RWPE1 (cell line): Measurements from ENCODE around the gene TNRC6C.

ENCODE experiments used
- CTCF ChIA-PET: fragments of 350-600 bp; sonication (Branson Sonifier 250); formaldehyde crosslinking; extraction: SDS; loops from one replicate; lab custom pipeline; 2021; lab: Yijun Ruan, JAX
- POLR2A ChIA-PET: fragments of 400-600 bp; formaldehyde crosslinking; extraction: SDS; loops from one replicate; lab custom pipeline; 2020; ENCODE audit warnings: antibody characterized with exemption; ENCODE audit not compliant: low non-redundant PET; lab: Yijun Ruan, JAX
- DNase-seq: peaks from one replicate; pipeline ENCODE4 v3.0.0; 2012; ENCODE audit warnings: low spot score
- H3K27ac ChIP-seq: fragments of 450-650 bp; 2 replicates; pipeline ENCODE4 v1.5.1; 2017
- CTCF ChIP-seq: fragments of 450-650 bp; conservative IDR thresholded peaks from 2 replicates; pipeline ENCODE4 v1.5.1; 2017; ENCODE audit warnings: low read depth, mild to moderate bottlenecking

The TNRC6C gene

GRCh38 chr17:78043031-78043430, 84.5 kb downstream of the TNRC6C start:
- no peak for DNase-seq
- CTCF ChIA-PET = interaction anchor here (0.6 kb wide), 1 partner anchor 129 kb away, joined by 3 read pairs; no protein-coding TSS in a partner anchor
- POLR2A ChIA-PET = no interaction called here
- no peak for TF ChIP-seq CTCF
- no peak overlapping the region for H3K27ac ChIP-seq

- H3K27ac ChIP-seq = no peak overlapping the region
- TF ChIP-seq CTCF = no peak
- ChIA-PET POLR2A (no interaction called here), CTCF (no interaction called here)
- no peak for DNase-seq
Observed at GRCh38 chr17:78044280-78044835, 85.9 kb downstream of the TNRC6C start.

GRCh38 chr17:78045316-78045715, 86.8 kb downstream of the TNRC6C start:
- H3K27ac ChIP-seq = no peak overlapping the region
- CTCF ChIA-PET = interaction anchor here (0.6 kb wide), 1 partner anchor 96 kb away, joined by 3 read pairs; no protein-coding TSS in a partner anchor
- POLR2A ChIA-PET = no interaction called here
- no peak for DNase-seq
- no peak for TF ChIP-seq CTCF

GRCh38 chr17:78046923-78047322, 88.4 kb downstream of the TNRC6C start:
- no peak for TF ChIP-seq CTCF
- POLR2A ChIA-PET = no interaction called here
- CTCF ChIA-PET = interaction anchor here (0.8 kb wide), 1 partner anchor 38 kb away, joined by 3 read pairs; no protein-coding TSS in a partner anchor

GRCh38 chr17:78048346-78049292, 90.1 kb downstream of the TNRC6C start:
- ChIA-PET CTCF (interaction anchor here (0.6 to 0.7 kb wide), 2 partner anchors 260 to 520 kb away, joined by 3 to 4 read pairs; no protein-coding TSS in a partner anchor), POLR2A (no interaction called here)
- TF ChIP-seq CTCF = no peak
- no peak for DNase-seq
- no peak overlapping the region for H3K27ac ChIP-seq

More at GRCh38 chr17:78046923-78047322, 88.4 kb downstream of the TNRC6C start:
- no peak overlapping the region for H3K27ac ChIP-seq
- no peak for DNase-seq

GRCh38 chr17:78049609-78050008, 91.1 kb downstream of the TNRC6C start:
- no peak for DNase-seq
- CTCF ChIA-PET = no interaction called here
- TF ChIP-seq CTCF = no peak
- no peak overlapping the region for H3K27ac ChIP-seq
- POLR2A ChIA-PET = no interaction called here
